Glomerular endothelial cell (primary cell): ENCODE results near the gene QPCT. TPM values are rescaled to one million over a fixed set of nuclear protein-coding genes. Genes with fewer than 3 reads are reported as not detected.
"Not testable (repeated sequence)": the region's sequence is repeated elsewhere in the genome, so short reads cannot be mapped to it uniquely, and the experiment has no call there.

Experiments
- DNase-seq: peaks from one replicate; pipeline ENCODE4 v3.0.0-alpha.2; 2011; ENCODE audit warnings: low read depth, low spot score; ENCODE audit errors: extremely low read depth
- total RNA-seq: library from RNA; depleted of rRNA; stranded (reverse); fragments of >200 nt; gene quantifications from 2 replicates; pipeline ENCODE4 v1.2.3, GENCODE V29; 2015

Gene QPCT
- total RNA-seq, result 28.8 and 43.1 TPM in 2 replicates

DNA sequence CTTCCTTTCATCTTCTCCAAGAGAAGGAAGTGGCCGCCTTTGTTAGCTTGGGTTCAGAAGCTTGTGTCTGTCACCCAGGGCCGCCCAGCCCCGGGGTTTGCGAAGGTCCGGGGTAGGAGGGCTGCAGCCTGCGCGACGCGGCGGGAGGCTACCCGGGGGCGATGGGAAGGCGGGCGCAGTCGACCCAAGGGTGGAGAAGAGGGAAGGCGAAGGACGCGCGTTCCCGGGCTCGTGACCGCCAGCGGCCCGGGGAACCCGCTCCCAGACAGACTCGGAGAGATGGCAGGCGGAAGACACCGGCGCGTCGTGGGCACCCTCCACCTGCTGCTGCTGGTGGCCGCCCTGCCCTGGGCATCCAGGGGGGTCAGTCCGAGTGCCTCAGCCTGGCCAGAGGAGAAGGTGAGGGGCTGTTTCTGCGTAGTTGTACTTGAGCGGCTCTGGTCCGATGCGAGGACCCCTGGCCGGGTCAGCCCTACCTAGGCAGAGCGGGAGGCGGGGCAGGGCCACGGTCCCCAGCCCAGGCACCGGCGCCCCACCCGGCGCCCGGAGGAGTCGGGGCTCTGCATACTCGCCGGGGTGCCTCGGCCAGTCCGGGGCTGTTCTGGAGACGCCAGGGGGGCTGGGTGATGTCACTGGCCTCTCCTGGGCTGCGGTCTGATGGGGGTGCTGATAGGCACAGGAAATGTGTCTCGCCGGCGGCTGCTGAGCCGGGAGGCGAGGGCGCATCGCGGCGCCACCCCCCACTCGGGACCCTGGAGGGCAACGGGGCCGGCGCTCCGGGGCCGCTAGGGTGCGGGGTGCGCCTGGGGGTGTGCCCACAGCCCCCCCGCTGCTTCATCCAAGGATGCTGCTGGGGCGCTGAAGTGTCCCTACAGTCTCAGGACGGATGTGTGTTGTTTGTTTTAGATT lies at the start of gene QPCT:
Gene QPCT, plus strand, starts transcription at position 178 of the 909 bp plus-strand sequence. Its CDS starts 102 bp downstream, at position 280.
- no peak for DNase-seq

DNA sequence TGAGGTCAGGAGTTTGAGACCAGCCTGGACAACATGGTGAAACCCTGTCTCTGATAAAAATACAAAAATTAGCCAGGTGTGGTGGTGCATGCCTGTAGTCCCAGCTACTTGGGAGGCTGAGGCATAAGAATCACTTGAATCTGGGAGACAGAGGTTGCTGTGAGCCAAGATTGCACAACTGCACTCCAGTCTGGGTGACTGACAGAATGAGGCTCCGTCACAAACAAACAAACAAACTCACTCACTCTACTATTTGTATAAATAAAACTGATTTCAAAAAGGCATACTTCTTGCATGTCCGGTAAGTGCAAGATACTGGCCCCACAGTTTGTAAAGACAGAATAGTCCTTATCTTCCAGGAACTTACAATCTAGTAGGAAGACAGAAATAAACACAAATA lies 49.6 kb upstream of the QPCT start:
- not testable (repeated sequence) for DNase-seq

DNA sequence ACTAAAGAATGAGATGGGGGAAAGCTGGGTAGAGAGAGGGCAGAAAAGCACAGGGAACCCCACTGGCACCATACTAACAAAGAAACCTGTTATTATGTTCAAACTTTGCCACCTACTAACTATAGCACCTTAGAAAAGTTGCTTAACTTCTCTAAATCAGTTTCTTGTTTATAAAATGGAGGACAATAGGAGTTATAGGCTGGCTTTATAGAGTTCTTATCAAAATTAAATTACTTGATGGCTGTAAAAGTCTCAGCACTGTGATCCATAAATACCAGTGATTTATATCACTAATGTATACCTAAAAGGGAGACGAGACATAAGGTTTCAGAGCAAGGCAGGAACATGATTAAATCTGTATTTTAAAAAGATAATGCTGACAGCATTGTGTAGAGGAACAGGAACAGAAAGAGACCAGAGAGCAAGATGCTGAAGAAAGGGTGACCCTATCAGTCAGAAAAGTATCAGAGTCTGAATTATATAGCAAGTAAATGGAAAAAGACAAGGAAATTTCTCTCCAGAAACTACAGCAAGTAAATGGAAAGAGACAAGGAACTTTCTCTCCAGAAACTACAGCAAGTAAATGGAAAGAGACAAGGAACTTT lies 48.9 kb upstream of the QPCT start:
- no peak for DNase-seq

- no peak for DNase-seq
Measured at GRCh38 chr2:37297632-37298031, 46.8 kb upstream of the QPCT start.

DNA sequence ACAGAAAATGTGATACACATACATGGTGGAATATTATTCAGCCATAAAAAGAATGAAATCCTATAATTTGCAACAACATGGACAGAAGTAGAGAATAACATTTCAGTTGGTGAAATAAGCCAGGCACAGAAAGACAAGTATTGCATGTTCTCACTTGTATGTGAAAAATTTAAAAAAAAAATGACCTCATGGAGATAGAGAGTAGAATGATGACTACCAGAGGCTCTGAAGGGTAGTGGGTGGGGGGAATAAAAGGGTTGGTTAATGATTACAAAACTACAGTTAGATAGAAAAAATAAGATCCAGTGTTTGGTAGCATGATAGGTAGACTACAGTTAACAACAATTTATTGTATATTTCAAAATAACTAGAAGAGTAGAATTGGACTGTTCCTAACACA lies 44.3 kb upstream of the QPCT start:
- no peak for DNase-seq

DNA sequence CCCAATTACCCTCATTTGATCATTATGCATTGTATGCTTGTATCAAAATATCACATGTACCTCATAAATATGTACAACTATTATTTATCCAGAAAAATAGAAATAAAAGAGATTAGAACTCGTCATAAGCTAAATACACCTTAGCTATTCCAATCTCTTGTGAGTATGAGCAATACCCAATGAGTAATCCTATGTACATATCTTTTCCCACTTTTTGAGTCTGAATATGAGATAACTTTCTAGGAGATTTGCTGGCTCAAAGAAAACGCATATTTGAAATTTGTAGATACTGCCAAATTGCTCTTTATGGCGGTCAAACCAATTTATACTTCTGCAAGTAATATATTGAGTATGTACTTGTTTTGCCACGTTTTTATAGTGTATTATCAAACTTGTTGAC lies 43.9 kb upstream of the QPCT start:
- DNase-seq, result no peak

DNA sequence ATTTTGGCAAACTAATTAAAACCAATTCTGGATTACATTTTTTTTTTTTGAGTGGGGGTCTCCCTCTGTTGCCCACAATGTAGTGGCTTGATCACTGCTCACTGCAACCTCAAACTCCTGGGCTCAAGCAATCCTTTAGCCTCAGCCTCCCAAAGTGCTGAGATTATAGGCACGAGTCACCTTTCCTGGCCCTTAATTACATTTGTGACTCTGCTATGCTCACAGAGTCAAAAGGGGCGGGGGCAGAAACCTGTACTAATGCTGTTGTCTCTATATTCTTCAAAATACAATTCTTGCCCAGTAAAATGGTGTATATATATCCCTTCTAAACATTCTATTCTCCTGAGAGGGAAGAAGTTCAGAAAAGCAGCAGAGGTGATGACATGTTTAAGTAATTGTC lies 43.0 kb upstream of the QPCT start:
- no peak for DNase-seq

GRCh38 chr2:37302701-37303252 lies 41.7 kb upstream of the QPCT start:
- DNase-seq, result no peak

DNA sequence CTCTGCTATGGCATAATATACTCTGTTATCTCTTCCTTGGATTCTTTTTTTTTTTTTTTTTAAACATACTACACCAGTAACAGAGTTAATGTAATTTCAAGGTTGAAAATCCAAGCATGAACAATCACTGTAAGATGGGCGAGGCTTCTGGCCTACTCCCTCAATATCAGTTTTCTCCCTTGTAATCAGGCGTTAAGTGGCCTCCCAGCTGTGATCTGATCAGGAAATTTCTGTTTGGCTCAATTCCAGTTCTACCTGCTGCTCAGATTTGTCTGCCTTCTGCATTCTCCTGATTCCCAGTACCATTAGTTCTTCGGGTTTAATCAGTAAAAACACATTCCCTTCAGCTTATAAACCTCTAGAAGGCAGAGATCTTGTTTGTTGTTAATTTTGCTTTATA lies 38.4 kb upstream of the QPCT start:
- no peak for DNase-seq

DNA sequence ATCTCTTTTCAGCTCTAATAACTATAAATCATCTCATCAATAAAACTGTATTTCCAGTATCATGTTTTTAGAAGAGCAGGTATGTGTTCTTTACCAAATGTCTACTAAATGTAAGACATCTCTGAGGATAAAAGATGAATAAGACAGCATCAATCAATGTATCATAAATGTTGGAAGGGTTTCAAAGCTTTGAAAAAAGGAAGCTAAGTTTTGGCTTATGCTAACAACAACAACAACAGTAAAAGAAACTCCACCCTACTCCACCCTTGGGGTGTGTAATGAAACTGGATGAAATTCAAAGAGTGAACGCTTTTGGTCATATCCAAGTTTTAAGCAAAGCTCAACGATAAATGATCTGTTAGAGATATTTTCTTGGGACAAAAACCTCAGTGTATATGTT lies 36.9 kb upstream of the QPCT start:
- DNase-seq, result no peak

DNA sequence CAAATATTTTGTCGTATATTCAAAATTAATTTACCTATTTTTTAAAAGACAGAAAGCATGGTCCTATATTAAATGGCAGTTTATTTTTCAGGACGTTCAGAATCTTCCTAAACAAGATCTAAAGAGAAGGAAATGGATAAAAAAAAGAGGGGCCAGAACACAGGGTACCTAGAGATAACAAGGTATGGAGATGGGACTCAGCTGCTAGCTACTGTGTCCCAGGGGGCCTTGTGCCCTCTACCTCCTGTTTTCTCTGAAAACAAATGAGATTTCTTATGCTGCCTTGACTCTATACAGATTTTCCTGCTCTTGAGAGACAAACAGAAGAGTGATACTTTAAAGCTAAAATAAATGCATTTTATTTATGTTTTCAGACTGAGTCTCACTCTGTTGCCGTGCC lies 29.1 kb upstream of the QPCT start:
- no peak for DNase-seq

- DNase-seq, result no peak
Measured at GRCh38 chr2:37316181-37316580, 28.2 kb upstream of the QPCT start.

- DNase-seq, result no peak
Measured at GRCh38 chr2:37317746-37318145, 26.7 kb upstream of the QPCT start.

DNA sequence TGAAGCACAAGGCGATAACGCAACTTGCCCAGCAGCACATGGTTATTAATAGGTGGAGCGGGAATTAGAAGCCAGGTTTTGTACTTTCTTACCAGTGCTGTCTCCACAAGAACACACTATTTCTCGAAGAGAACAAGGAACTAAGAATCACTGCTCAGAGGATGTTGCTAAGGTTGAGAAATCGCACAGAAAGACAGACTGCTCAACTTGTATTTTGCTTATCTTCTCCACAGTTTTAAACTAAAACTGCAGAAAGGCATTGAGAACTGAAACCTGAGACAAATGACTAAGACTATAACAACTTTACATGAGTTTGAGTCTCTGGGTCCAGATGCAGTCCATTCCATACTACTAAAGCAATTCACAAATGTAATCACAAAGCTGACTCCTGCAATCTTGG lies 26.0 kb upstream of the QPCT start:
- DNase-seq, result no peak

DNA sequence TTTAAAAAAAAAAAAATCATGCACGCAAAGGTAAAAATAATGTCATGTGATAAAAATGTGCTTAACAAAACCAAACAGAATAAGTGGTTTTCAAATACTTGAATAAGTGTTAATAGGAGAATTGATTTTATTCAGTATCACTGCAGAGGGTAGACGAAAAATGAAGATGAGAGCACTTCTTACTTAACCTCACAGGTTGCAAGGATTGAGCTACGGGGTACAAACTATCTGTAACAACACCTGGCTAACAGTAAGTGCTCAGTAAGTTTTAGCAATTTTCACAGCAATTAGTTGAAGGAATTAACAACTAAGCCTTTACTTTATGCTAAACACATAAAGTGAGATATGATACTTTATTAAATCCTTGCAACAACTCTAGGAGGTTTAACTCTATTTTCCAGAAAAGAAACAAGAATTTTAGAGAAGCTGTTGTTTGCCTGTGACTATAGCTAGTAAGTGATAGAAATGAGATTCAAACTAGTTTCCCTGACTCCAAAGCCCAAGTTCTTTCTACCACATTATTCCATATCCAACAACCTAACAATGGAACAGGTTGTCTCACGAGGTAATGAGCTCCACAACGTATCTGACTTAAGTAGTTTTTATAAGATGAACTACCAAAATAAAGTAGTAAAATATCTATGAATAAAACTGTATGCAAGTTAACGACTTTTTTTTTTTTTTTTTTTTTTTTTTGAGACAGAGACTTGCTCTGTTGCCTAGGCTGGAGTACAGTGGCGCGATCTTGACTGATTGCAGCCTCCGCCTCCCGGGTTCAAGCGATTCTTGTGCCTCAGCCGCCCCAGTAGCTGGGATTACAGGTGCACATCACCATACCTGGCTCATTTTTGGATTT lies 24.4 kb upstream of the QPCT start:
- no peak for DNase-seq

DNA sequence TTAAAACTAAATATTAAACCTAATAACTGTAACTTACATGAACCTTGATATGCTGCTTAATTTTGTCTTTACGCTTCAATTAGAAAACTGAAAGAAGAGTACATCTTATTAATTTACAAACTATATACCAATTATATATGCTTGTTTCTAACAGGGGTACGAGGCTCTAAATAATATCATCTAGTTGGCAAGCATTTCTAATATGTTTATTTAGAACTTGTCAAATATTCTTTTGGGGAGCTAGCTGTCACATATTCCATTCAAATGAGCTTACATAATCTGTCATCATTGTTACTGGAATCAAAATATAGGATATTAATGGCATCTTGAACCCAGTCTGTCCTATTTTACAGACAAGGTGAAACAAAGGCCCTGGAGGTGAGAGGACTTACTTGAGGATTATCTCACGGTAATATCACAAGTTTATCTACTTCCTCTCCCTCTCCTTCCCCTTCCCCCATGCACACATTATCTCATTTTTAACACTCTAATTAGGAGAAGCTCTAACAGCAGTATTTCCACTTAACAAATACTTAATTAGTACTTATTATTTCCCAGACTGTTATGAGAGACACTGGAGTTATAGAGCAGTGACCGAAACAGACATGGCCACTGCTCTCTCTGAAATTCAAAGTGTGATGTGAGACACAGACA lies 23.3 kb upstream of the QPCT start:
- DNase-seq, result no peak

DNA sequence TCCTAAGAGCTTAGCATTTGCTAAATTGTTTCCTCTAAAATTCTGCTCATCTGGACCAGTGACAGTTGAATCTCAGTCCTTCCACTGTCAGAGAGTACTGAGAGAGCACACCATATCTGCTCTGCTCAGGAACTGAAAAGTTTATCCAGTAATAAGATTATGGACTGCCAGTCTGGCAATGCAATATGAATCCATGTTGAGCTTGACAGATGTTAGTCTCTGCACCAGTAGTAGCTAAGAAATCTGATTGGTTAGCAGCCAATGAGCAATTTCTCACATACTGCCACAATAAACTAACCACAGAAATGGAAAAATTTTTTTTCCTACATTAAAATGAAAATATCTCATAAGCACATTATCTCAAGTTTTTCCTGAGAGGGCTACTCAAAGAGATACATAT lies 22.1 kb upstream of the QPCT start:
- no peak for DNase-seq

DNA sequence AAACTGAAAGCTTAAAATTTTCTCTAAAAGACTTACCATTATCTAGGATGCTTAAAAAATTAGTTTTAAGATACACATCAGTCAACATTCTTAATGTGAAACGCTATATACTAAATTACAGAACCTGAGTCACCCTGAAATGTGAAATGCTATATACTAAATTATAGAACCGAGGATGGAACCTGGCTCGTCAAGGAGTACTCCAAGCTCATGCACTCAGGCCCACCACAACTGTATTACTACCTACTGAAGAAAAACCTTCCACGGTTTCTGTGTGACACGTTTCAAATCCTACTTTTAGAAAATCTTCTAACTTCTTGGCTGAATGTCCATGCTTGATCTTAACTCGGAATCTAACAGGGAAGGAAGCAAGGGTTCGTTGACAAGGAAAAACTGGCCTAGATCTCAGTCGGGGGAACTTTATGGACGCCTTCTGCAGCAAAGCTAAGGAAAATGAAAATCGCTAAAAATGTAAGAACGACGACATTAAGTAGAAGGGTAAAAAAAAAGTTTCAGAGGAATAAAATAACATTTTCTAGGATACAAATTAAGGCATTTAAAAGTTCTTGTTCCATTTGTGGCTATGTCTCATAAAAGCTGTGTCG lies 21.2 kb upstream of the QPCT start:
- no peak for DNase-seq

GRCh38 chr2:37323781-37324535 lies 20.5 kb upstream of the QPCT start:
- DNase-seq, result no peak

DNA sequence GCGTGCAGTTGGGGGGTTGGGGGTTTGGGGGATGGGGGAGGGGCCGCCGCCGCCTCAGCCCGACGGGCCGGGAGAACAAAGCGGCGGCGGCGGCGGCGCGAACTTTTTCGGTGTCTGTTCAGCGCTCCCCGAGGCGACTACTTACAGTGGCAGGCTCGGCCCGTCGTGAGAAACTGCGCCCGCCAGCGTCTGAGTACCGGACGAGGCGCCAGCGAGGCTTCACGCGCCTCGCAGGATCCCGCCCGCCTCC lies 20.0 kb upstream of the QPCT start:
- no peak for DNase-seq
